ENCODE measurements around the gene DLGAP4. TPM values are rescaled to one million over a fixed set of nuclear protein-coding genes. Genes with fewer than 3 reads are reported as not detected.

Gene DLGAP4
- total and polyA plus RNA-seq, 7 experiments from 2014 or later = 15.0 to 40.2 (median 35.3) TPM

DNA sequence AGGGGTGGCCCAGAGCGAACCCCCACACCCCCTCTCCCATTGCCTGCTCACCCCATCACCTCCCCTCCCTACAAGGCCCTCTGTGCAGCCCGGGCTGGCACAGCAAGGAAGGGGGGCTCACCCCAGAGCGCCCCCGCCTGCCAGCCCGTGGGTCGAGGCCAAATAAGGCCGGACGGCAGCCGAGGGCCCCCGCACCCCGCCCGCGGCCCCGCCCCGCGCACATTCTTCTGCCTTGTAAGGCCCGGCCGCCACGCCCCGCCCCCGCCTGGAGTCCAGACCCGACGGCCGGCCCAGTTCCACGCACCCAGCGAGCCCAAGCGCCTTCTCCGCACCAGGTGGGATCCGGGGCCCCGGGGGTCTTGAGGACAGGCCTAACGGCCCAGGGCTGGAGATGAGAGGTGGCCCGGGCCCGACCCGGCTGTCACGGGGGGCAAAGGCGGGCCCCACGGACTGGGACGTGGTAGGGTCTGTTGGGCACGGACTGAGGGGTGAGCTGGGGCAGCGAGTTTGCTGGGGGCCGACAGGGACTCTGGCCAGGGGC is 235.2 kb downstream of the DLGAP4 start, which contains the start of gene MYL9:
Gene MYL9, plus strand, starts transcription at position 293 of the 541 bp plus-strand sequence. CDS start 3,366 bp downstream, outside the sequence.
- H3K36me3 Mint-ChIP-seq = no peaks in the 10 kb centered on the region
- Histone ChIP-seq H3K36me3 (ENCODE audit: control insufficient read depth in 2 of 3, insufficient read depth in 3 of 3, low read length in 3 of 3) (no peaks in the 10 kb centered on the region), H3K27ac (ENCODE audit: low read depth, low read length) (no peak within 1 kb of the TSS), H3K27me3 (ENCODE audit: control insufficient read depth in 2 of 2, insufficient read depth in 2 of 2, low read length in 2 of 2) (no peaks in the 10 kb centered on the region), H3K9me3 (ENCODE audit: control insufficient read depth in 2 of 3, low read length in 3 of 3) (no peaks in the 10 kb centered on the region), H3K4me1 (ENCODE audit: control insufficient read depth in 2 of 2, insufficient read depth in 2 of 2, low read length in 2 of 2) (no peaks in the 10 kb centered on the region), H3K4me3 (ENCODE audit: low read length) (no peak within 1 kb of the TSS)
- DNase-seq (peak in 1 of 9 donors; percentile 27), ATAC-seq (peak; percentile 81)
- H3K27me3 Mint-ChIP-seq = peaks cover 0 to 9% (median 0%) of the 10 kb centered on the region in 5 donors
- H3K27ac Mint-ChIP-seq = peak within 1 kb of the TSS in 1 of 9 donors; percentile 9
- POLR2A ChIA-PET = no interaction called here
- H3K4me1 Mint-ChIP-seq = peaks cover 0 to 3% (median 0%) of the 10 kb centered on the region in 7 donors
- peak within 1 kb of the TSS in 2 of 10 donors; percentile 30 to 36 for H3K4me3 Mint-ChIP-seq
- CTCF ChIA-PET = no interaction called here
- intact Hi-C loops (cut with micrococcal nuclease) = no loop called here
- H3K9me3 Mint-ChIP-seq = no peaks in the 10 kb centered on the region

DNA sequence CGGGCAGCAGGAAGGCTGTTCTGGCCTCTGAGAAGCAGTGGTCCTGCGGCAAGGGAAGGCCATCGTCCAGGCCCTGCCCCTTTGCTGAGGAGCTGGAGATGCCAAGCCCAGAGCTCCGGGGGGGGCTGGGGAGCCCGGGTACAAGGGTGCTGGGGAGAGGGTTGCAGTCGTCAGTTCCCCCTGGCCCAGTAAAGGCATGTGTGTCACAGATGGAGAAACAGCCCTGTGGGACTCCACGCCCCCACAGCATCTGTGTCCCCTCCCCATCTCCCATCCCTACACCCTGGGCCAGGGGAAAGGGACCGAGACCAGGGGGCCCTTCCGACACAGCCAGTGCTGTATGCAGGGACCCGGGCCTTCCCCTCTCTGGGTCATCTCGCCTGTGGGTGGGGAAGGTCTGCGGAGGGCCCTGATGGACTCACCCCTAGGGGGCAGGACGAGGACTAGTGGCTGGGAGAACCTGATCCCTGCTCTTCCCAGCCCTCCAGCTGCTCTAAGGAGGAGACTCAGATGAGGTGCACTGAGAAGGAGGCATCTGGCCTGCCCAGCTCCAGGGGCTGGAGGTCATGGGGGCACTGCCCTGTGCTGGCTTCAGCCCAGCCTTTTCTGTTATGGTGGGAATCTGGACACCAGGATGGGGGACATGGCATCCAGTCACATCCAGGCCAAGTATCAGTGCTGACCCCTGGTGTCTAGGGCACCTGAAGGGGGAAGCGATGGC is 235.8 kb downstream of the DLGAP4 start:
- Histone ChIP-seq H3K4me3 (ENCODE audit: low read length) (no peak overlapping the region), H3K9me3 (ENCODE audit: control insufficient read depth in 2 of 3, low read length in 3 of 3) (no peaks in the 10 kb centered on the region), H3K27me3 (ENCODE audit: control insufficient read depth in 2 of 2, insufficient read depth in 2 of 2, low read length in 2 of 2) (no peaks in the 10 kb centered on the region), H3K27ac (ENCODE audit: low read depth, low read length) (no peak overlapping the region), H3K36me3 (ENCODE audit: control insufficient read depth in 2 of 3, insufficient read depth in 3 of 3, low read length in 3 of 3) (no peaks in the 10 kb centered on the region), H3K4me1 (ENCODE audit: control insufficient read depth in 2 of 2, insufficient read depth in 2 of 2, low read length in 2 of 2) (no peaks in the 10 kb centered on the region)
- ChIA-PET POLR2A (no interaction called here), CTCF (no interaction called here)
- ATAC-seq = peak; percentile 23
- Mint-ChIP-seq H3K27me3 (peaks cover 0 to 9% (median 0%) of the 10 kb centered on the region in 5 donors), H3K27ac (no peak overlapping the region), H3K4me3 (peak overlapping the region in 1 of 10 donors; percentile 25), H3K36me3 (no peaks in the 10 kb centered on the region), H3K4me1 (peaks cover 0 to 3% (median 0%) of the 10 kb centered on the region in 7 donors), H3K9me3 (no peaks in the 10 kb centered on the region)
- DNase-seq = no peak
- intact Hi-C loops (cut with micrococcal nuclease) = no loop called here

- Mint-ChIP-seq H3K27ac (no peak overlapping the region), H3K9me3 (no peaks in the 10 kb centered on the region), H3K27me3 (peaks cover 0 to 6% (median 0%) of the 10 kb centered on the region in 5 donors), H3K4me3 (no peak overlapping the region), H3K4me1 (peaks cover 0 to 3% (median 0%) of the 10 kb centered on the region in 7 donors), H3K36me3 (no peaks in the 10 kb centered on the region)
- H3K4me3 ChIP-seq (ENCODE audit: low read length) = no peak overlapping the region
- no peaks in the 10 kb centered on the region for H3K4me1 ChIP-seq (ENCODE audit: control insufficient read depth in 2 of 2, insufficient read depth in 2 of 2, low read length in 2 of 2)
- no peaks in the 10 kb centered on the region for H3K9me3 ChIP-seq (ENCODE audit: control insufficient read depth in 2 of 3, low read length in 3 of 3)
- intact Hi-C loops (cut with micrococcal nuclease) = no loop called here
- no peak overlapping the region for H3K27ac ChIP-seq (ENCODE audit: low read depth, low read length)
- H3K36me3 ChIP-seq (ENCODE audit: control insufficient read depth in 2 of 3, insufficient read depth in 3 of 3, low read length in 3 of 3) = no peaks in the 10 kb centered on the region
- no peaks in the 10 kb centered on the region for H3K27me3 ChIP-seq (ENCODE audit: control insufficient read depth in 2 of 2, insufficient read depth in 2 of 2, low read length in 2 of 2)
- ChIA-PET CTCF (no interaction called here), POLR2A (no interaction called here)
- ATAC-seq = no peak
- no peak for DNase-seq
Observed at GRCh38 chr20:36542516-36543183, 236.5 kb downstream of the DLGAP4 start.

- POLR2A ChIA-PET = no interaction called here
Observed at GRCh38 chr20:36543184-36544133, 237.3 kb downstream of the DLGAP4 start.

DNA sequence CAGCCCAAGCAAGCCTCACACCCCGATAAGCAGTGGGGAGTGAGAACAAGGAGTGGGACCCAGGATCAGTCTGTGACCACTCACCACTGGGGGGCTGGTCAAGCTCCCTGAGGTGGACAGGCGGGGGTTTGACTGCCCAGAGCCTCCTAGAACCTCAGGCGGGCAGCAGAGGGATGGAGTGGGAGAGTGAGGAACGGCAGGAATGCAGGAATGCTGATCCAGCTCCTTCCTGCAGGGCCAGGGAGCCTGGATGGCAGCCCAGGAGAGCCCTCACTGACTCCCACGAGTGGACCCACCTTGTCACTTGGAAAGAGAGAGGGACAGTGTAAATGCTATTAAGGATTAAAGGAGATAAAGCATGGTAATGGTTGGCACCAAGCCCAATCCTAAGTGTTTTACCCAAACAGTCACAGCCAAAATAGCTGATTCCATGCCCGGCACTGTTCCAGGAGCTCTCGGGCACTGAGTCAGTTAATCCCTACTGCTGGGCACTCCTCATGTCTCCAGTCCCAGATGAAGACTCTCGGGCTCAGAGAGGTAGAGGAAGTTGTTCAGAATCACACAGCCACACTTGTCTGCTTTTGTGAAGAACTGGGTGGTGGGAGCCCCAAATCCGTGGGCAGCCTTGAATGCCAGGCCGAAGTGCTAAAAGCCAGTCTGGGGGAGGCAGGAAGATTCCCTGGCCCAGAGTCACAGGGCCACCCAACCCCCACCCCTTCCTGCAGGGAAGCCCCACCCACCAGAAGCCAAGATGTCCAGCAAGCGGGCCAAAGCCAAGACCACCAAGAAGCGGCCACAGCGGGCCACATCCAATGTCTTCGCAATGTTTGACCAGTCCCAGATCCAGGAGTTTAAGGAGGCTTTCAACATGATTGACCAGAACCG is 238.2 kb downstream of the DLGAP4 start:
- no peak for ATAC-seq
- intact Hi-C loops (cut with micrococcal nuclease) = no loop called here
- H3K4me3 Mint-ChIP-seq = no peak overlapping the region
- no peaks in the 10 kb centered on the region for H3K27me3 ChIP-seq (ENCODE audit: control insufficient read depth in 2 of 2, insufficient read depth in 2 of 2, low read length in 2 of 2)
- no peaks in the 10 kb centered on the region for H3K4me1 ChIP-seq (ENCODE audit: control insufficient read depth in 2 of 2, insufficient read depth in 2 of 2, low read length in 2 of 2)
- no peaks in the 10 kb centered on the region for H3K36me3 ChIP-seq (ENCODE audit: control insufficient read depth in 2 of 3, insufficient read depth in 3 of 3, low read length in 3 of 3)
- H3K9me3 ChIP-seq (ENCODE audit: control insufficient read depth in 2 of 3, low read length in 3 of 3) = no peaks in the 10 kb centered on the region
- H3K4me1 Mint-ChIP-seq = peaks cover 0 to 3% (median 0%) of the 10 kb centered on the region in 7 donors
- DNase-seq = no peak
- H3K36me3 Mint-ChIP-seq = no peaks in the 10 kb centered on the region
- no peak overlapping the region for H3K27ac ChIP-seq (ENCODE audit: low read depth, low read length)
- H3K27ac Mint-ChIP-seq = no peak overlapping the region
- peaks cover 0 to 6% (median 0%) of the 10 kb centered on the region in 5 donors for H3K27me3 Mint-ChIP-seq
- H3K9me3 Mint-ChIP-seq = no peaks in the 10 kb centered on the region
- H3K4me3 ChIP-seq (ENCODE audit: low read length) = no peak overlapping the region
- POLR2A ChIA-PET = no interaction called here
- CTCF ChIA-PET = no interaction called here

More at GRCh38 chr20:36543184-36544133, 237.3 kb downstream of the DLGAP4 start:
- intact Hi-C loops (cut with micrococcal nuclease) = no loop called here
- DNase-seq (no peak), ATAC-seq (no peak)
- no peak overlapping the region for H3K4me3 Mint-ChIP-seq
- CTCF ChIA-PET = interaction anchor here (0.6 kb wide), 1 partner anchor 632 kb away, joined by 6 read pairs; no protein-coding TSS in a partner anchor
- no peaks in the 10 kb centered on the region for H3K27me3 ChIP-seq (ENCODE audit: control insufficient read depth in 2 of 2, insufficient read depth in 2 of 2, low read length in 2 of 2)
- H3K4me3 ChIP-seq (ENCODE audit: low read length) = no peak overlapping the region
- H3K9me3 ChIP-seq (ENCODE audit: control insufficient read depth in 2 of 3, low read length in 3 of 3) = no peaks in the 10 kb centered on the region
- H3K27me3 Mint-ChIP-seq = peaks cover 0 to 6% (median 0%) of the 10 kb centered on the region in 5 donors
- H3K27ac Mint-ChIP-seq = peak overlapping the region in 2 of 9 donors; percentile 13 to 57
- no peaks in the 10 kb centered on the region for H3K36me3 ChIP-seq (ENCODE audit: control insufficient read depth in 2 of 3, insufficient read depth in 3 of 3, low read length in 3 of 3)
- H3K36me3 Mint-ChIP-seq = no peaks in the 10 kb centered on the region
- no peak overlapping the region for H3K27ac ChIP-seq (ENCODE audit: low read depth, low read length)
- peaks cover 0 to 3% (median 0%) of the 10 kb centered on the region in 7 donors for H3K4me1 Mint-ChIP-seq
- no peaks in the 10 kb centered on the region for H3K9me3 Mint-ChIP-seq
- no peaks in the 10 kb centered on the region for H3K4me1 ChIP-seq (ENCODE audit: control insufficient read depth in 2 of 2, insufficient read depth in 2 of 2, low read length in 2 of 2)

All from naive thymus-derived CD4-positive, alpha-beta T cell (primary cell).